Measurements from ENCODE around the gene TBPL1.

DNA sequence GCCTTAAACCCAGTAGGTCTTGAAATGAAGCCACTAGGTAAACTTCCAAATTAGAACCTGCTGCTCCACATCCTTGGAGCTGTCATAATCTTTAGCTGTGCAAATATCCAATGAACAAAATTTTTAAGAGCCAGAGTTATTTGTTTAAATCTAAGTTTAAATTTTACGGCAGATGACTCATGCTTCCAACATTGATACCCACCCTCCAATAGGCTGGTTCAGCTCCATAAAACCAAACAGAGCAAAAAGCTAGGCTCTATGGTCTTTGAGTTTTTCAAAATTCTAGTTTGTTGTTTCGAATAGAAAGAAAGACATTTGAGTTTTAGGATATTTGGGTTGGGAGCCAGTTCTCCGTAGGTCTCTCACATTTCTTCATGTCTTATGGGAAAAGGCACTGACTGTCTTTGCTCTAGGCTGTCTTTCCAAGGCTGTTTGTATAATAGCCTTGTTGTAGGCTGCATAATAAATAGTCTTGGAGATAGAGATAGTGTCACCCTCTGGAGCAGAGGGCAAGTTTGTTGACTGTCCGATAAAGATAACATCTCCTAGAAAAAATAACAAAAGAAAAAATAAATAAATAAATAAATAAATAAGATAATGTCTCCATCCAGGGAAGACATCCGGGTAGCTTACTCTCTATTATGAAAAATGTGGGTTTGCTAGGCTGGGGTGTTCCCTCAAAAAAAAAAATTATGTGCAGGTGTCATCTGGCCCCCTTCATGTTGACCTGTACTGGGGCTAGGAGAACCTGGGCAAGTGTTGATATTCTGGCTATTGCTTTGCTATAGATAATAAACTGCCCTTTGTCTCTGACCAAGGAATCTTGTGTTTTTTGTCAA, 62.9 kb downstream of the TBPL1 start:
- TF ChIP-seq EZH2 (IDR thresholded peaks at IDR 0.05; ENCODE audit: insufficient read depth, poor library complexity, severe bottlenecking) (no peak), EZH2phosphoT487 (IDR thresholded peaks at IDR 0.05; ENCODE audit: insufficient read depth, low read depth) (no peak)
